SJCRH30 (cell line): ENCODE results near the gene PRKACB. TPM values are rescaled to one million over a fixed set of nuclear protein-coding genes. Genes with fewer than 3 reads are reported as not detected.
"Not testable (repeated sequence)": the region's sequence is repeated elsewhere in the genome, so short reads cannot be mapped to it uniquely, and the experiment has no call there.

ENCODE experiments used
- DNase-seq, 2 experiments: peaks; one replicate each; pipeline ENCODE4 v3.0.0-alpha.2; 2015 to 2020
- H3K27ac ChIP-seq: fragments of 250-450 bp; sonication (Bioruptor Pico); 2 replicates; pipeline ENCODE4 v1.5.1; 2020; ENCODE audit warnings: mild to moderate bottlenecking, moderate library complexity
- H3K27me3 ChIP-seq: fragments of 250-450 bp; sonication (Bioruptor Pico); 2 replicates; pipeline ENCODE4 v1.5.1; 2020; ENCODE audit warnings: mild to moderate bottlenecking, moderate library complexity
- H3K36me3 ChIP-seq: fragments of 250-450 bp; sonication (Bioruptor Pico); 2 replicates; pipeline ENCODE4 v1.5.1; 2020; ENCODE audit warnings: mild to moderate bottlenecking, moderate library complexity
- H3K4me1 ChIP-seq: fragments of 250-450 bp; sonication (Bioruptor Pico); 2 replicates; pipeline ENCODE4 v1.5.1; 2020; ENCODE audit warnings: mild to moderate bottlenecking, moderate library complexity
- H3K4me3 ChIP-seq: fragments of 250-450 bp; sonication (Bioruptor Pico); 2 replicates; pipeline ENCODE4 v1.5.1; 2020; ENCODE audit warnings: mild to moderate bottlenecking, moderate library complexity
- H3K9me3 ChIP-seq: fragments of 250-450 bp; sonication (Bioruptor Pico); replicated peaks from 2 replicates; pipeline ENCODE4 v1.5.1; 2020; ENCODE audit warnings: mild to moderate bottlenecking, moderate library complexity
- total RNA-seq: library from RNA; depleted of rRNA; stranded (reverse); fragments of >200 nt; shearing (Covaris generic); gene quantifications from 2 replicates; pipeline ENCODE4 v1.2.3, GENCODE V29; 2014; rRNA removed

Gene PRKACB
- 29.1 and 31.0 TPM in 2 replicates for total RNA-seq

DNA sequence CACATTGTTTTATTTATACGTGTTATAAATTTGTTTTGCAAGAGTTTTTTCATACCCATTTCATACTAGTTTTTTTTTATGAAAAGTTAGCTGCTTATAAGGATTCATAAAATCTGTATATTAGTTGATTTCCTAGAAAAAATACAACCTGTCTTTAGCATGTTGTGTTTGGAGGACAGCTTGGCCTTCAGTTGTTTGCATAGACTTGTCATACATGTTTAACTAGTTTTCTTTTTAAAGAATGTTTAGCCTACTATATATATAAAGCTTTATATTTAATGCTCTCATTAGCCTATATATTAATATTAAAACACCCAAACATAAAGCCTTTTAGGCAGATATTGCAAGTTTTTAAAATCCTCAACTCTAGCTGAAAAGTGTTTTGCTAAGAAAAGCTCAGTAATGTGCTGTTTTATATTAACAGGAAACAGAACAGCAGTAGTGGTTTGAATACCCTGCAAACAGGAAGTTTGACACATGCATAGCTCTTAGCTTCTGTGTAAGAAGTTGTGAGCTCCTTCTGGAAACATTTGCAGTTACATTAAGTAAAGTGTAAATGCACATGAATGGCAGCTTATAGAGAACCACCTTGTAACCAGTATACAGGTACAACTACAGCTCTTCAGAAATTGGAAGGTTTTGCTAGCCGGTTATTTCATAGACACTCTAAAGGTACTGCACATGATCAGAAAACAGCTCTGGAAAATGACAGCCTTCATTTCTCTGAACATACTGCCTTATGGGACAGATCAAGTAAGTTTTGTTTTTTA lies at the start of gene PRKACB:
TSS of gene PRKACB (plus strand) at position 476 of the 770 bp plus-strand sequence. CDS start at position 567, 91 bp downstream.
- H3K9me3 ChIP-seq: no peaks in the 10 kb centered on the region; the same call in 1 of the 2 replicates
- no peak for DNase-seq
- H3K36me3 ChIP-seq: no peaks in the 10 kb centered on the region
- H3K4me1 ChIP-seq: no peaks in the 10 kb centered on the region
- H3K27me3 ChIP-seq: no peaks in the 10 kb centered on the region
- H3K4me3 ChIP-seq: no peak within 1 kb of the TSS
- no peak within 1 kb of the TSS for H3K27ac ChIP-seq

- Histone ChIP-seq H3K36me3 (0 out of 2 replicates have a peak, but pooled peaks cover 6% of the 10 kb centered on the region), H3K4me1 (peaks cover 2% of the 10 kb centered on the region), H3K27me3 (no peaks in the 10 kb centered on the region), H3K27ac (no peak overlapping the region), H3K4me3 (no peak overlapping the region), H3K9me3 (no peaks in the 10 kb centered on the region)
- no peak for DNase-seq
Observed at GRCh38 chr1:84095308-84095707, 48.8 kb upstream of the PRKACB start.

GRCh38 chr1:84096176-84096575 lies 47.9 kb upstream of the PRKACB start:
- no peaks in the 10 kb centered on the region for H3K4me1 ChIP-seq
- DNase-seq: no peak
- 0 out of 2 replicates have a peak, but pooled peaks cover 6% of the 10 kb centered on the region for H3K36me3 ChIP-seq
- H3K27ac ChIP-seq: no peak overlapping the region
- no peaks in the 10 kb centered on the region for H3K9me3 ChIP-seq
- H3K4me3 ChIP-seq: no peak overlapping the region
- H3K27me3 ChIP-seq: no peaks in the 10 kb centered on the region

DNA sequence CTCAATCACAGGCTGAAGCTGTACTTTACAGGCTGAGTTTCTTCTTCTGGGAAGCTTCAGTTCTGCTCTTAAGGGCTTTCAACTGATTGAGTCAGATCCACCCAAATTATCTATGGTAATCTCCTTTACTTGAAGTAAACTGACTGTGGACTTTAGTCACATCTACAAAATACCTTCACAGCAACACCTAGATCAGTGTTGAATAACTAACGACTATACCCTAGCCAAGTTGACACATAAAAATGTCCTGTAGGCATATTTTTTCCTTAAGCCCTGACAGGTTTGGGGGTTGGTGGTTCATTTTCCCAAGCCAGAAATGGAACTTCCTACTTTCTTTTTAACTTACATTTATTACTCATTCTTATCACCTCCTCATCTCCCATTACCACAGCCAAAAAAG lies 42.9 kb upstream of the PRKACB start:
- no peak overlapping the region for H3K4me3 ChIP-seq
- H3K27ac ChIP-seq: no peak overlapping the region
- no peak for DNase-seq
- H3K4me1 ChIP-seq: peaks cover 18% of the 10 kb centered on the region
- H3K27me3 ChIP-seq: no peaks in the 10 kb centered on the region
- 0 out of 2 replicates have a peak, but pooled peaks cover 8% of the 10 kb centered on the region for H3K36me3 ChIP-seq
- H3K9me3 ChIP-seq: no peaks in the 10 kb centered on the region

DNA sequence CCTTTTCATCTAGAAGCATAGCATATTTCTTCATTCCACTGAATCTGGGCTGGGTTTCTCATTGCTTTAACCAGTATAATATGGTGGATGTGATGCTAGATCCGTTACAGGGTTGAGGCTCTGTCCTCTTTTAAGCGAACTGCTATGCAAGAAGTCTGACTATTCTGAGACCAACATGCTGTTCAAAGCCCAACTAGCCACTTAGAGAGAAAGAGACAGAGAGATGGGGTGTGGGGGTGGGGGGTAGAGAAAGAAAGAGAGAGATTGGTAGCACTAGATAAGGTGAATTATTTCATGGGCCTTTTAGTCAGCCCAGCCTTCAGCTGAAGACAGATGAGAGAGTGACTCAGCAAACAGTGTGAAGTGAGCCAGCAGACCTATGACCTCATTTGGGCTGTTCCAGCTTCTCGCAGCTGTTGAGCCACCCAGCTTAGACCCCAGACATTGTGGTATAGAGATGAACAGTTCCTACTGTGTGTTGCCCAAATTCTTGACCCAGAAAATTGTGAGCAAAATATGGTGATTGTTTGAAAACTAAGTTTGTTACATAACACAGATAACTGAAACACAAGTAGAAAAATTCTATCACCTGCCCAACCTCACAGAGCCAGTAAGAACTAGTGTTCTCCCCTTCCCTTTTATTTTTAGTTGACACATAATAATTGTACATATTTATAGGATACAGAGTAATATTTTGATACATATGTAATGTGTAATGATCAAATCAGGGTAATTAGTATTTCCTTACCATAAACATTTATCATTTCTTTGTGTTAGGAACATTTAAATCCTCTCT lies 40.7 kb upstream of the PRKACB start:
- Histone ChIP-seq H3K27me3 (no peaks in the 10 kb centered on the region), H3K4me1 (peaks cover 18% of the 10 kb centered on the region), H3K9me3 (no peaks in the 10 kb centered on the region), H3K36me3 (peaks cover 2% of the 10 kb centered on the region; the same call in 1 of the 2 replicates), H3K4me3 (no peak overlapping the region), H3K27ac (peak overlapping the region; percentile 74)
- peak; percentile 89 to 93 for DNase-seq

DNA sequence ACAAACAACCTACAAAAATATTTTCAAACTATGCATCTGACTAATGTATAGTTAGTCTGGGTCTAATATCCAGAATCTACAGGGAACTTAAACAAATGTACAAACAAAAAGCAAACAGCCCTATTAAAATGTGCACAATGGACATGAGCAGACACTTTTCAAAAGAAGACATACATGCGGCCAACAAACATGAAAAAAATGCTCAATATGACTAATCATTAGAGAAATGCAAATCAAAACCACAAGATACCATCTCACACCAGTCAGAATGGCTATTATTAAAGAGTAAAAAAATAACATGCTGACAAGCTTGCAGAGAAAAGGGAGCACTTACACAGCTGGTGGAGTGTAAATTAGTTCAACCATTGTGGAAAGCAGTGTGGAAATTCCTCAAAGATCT lies 36.5 kb upstream of the PRKACB start:
- not testable (repeated sequence) for H3K27me3 ChIP-seq, H3K36me3 ChIP-seq, H3K9me3 ChIP-seq, H3K4me3 ChIP-seq, H3K27ac ChIP-seq, DNase-seq
- H3K4me1 ChIP-seq: peaks cover 16% of the 10 kb centered on the region

DNA sequence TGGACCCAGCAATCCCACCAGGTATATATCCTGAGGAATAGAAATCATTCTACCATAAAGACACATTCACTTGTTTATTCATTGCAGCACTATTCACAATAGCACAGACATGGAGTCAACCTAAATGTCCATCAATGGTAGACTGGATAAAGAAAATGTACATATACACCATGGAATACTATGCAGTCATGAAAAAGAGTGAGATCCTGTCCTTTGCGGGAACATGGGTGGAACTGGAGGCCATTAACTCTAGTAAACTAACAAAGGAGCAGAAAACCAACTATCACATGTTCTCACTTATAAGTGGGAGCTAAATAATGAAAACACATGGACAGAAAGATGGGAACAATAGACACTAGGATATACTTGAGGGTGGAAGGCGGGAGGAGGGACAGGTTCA lies 36.1 kb upstream of the PRKACB start:
- Histone ChIP-seq H3K27ac (no peak overlapping the region), H3K4me1 (peaks cover 12% of the 10 kb centered on the region), H3K4me3 (no peak overlapping the region)

GRCh38 chr1:84108900-84109578 lies 35.0 kb upstream of the PRKACB start:
- peaks cover 2% of the 10 kb centered on the region; the same call in 1 of the 2 replicates for H3K36me3 ChIP-seq
- peaks cover 4% of the 10 kb centered on the region for H3K4me1 ChIP-seq
- DNase-seq: no peak
- no peak overlapping the region for H3K4me3 ChIP-seq
- no peak overlapping the region for H3K27ac ChIP-seq
- no peaks in the 10 kb centered on the region for H3K27me3 ChIP-seq
- no peaks in the 10 kb centered on the region for H3K9me3 ChIP-seq

More for the DNA sequence above, 36.1 kb upstream of the PRKACB start:
- Histone ChIP-seq H3K27me3 (no peaks in the 10 kb centered on the region), H3K9me3 (no peaks in the 10 kb centered on the region), H3K36me3 (peaks cover 2% of the 10 kb centered on the region; the same call in 1 of the 2 replicates)
- DNase-seq: no peak

GRCh38 chr1:84110629-84111028 lies 33.4 kb upstream of the PRKACB start:
- no peak for DNase-seq
- Histone ChIP-seq H3K36me3 (no peaks in the 10 kb centered on the region; the same call in 1 of the 2 replicates), H3K9me3 (no peaks in the 10 kb centered on the region), H3K4me3 (no peak overlapping the region), H3K4me1 (no peaks in the 10 kb centered on the region), H3K27ac (no peak overlapping the region), H3K27me3 (no peaks in the 10 kb centered on the region)

DNA sequence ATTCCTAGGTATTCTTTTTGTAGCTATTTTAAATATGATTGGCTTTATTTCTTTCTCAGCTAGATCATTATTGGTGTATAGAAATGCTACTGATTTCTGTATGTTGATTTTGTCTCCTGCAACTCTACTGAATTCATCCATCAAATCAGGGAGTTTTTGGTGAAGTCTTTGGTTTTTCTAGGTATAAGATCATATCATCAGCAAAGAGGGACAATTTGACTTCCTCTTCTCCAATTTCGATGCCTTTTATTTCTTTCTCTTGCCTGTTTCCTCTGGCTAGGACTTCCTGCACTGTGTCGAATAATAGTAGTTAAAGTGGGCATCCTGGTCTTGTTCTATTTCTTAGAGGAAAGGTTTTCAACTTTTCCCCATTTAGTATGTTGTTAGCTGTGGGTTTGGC lies 27.5 kb upstream of the PRKACB start:
- no peak for DNase-seq
- Histone ChIP-seq H3K27me3 (no peaks in the 10 kb centered on the region), H3K4me3 (no peak overlapping the region), H3K27ac (no peak overlapping the region), H3K9me3 (0 out of 2 replicates have a peak, but pooled peaks cover 2% of the 10 kb centered on the region), H3K4me1 (peaks cover 3% of the 10 kb centered on the region), H3K36me3 (peaks cover 6% of the 10 kb centered on the region; the same call in 1 of the 2 replicates)

- H3K4me1 ChIP-seq: peaks cover 14% of the 10 kb centered on the region
- 0 out of 2 replicates have a peak, but pooled peaks cover 2% of the 10 kb centered on the region for H3K9me3 ChIP-seq
- peak in 1 of 2 experiments; percentile 27 for DNase-seq
- 0 out of 2 replicates have a peak overlapping the region, but pooled peaks have one; percentile 12 for H3K27ac ChIP-seq
- no peak overlapping the region for H3K4me3 ChIP-seq
- no peaks in the 10 kb centered on the region for H3K27me3 ChIP-seq
- H3K36me3 ChIP-seq: peaks cover 6% of the 10 kb centered on the region; the same call in 1 of the 2 replicates
Observed at GRCh38 chr1:84117868-84118267, 26.2 kb upstream of the PRKACB start.

DNA sequence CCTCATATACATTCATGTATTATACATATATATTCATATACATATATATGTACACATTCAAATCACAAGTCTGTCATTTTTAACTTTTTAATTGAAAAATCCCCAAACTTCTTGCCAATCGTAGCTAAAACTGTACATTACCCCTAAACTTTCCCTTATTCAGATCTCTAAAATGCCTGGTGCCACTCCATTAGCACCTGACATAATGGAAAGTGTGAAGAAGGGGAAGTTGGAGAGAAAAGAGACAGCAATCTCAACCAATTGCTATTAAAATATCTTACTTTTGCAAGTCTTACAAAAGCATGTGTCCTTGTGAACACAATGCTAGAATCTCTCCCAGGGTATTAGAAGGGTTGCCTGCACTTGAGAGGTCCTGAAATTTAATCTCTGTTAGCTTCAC lies 22.7 kb upstream of the PRKACB start:
- Histone ChIP-seq H3K4me1 (peaks cover 14% of the 10 kb centered on the region), H3K9me3 (no peaks in the 10 kb centered on the region), H3K27me3 (no peaks in the 10 kb centered on the region), H3K4me3 (no peak overlapping the region), H3K27ac (no peak overlapping the region), H3K36me3 (peaks cover 6% of the 10 kb centered on the region; the same call in 1 of the 2 replicates)
- DNase-seq: peak in 1 of 2 experiments; percentile 47

- peak; percentile 38 to 66 for DNase-seq
- Histone ChIP-seq H3K36me3 (peaks cover 6% of the 10 kb centered on the region; the same call in 1 of the 2 replicates), H3K9me3 (no peaks in the 10 kb centered on the region), H3K4me3 (no peak overlapping the region), H3K27ac (no peak overlapping the region), H3K27me3 (no peaks in the 10 kb centered on the region), H3K4me1 (peaks cover 14% of the 10 kb centered on the region)
Observed at GRCh38 chr1:84122780-84123382, 21.2 kb upstream of the PRKACB start.

DNA sequence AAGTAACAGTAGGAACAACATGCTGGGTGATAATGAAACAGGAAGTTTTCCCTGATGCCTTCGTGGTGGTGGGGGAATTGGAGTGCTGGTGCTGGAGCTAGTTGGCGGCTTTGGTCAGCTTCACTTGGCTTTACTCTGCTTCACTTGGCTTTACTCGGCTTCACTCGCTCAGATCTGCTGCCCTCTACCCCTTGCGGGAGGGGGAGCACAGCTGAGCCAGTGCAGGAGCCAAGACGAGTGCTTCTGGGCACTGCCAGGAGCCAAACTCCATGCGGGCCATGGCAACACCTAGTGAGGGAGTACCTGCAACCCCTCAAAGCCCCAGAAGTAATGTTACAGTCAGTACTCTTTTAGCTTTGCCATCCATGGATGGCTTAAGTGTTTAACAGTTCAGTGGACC lies 10.6 kb upstream of the PRKACB start:
- H3K27ac ChIP-seq: no peak overlapping the region
- no peak for DNase-seq
- no peaks in the 10 kb centered on the region for H3K36me3 ChIP-seq
- H3K4me3 ChIP-seq: no peak overlapping the region
- no peaks in the 10 kb centered on the region for H3K9me3 ChIP-seq
- H3K27me3 ChIP-seq: no peaks in the 10 kb centered on the region
- H3K4me1 ChIP-seq: no peaks in the 10 kb centered on the region
